GM18499 (cell line): ENCODE results near the gene PI4KA.
"Not testable (repeated sequence)": the region's sequence is repeated elsewhere in the genome, so short reads cannot be mapped to it uniquely, and the experiment has no call there.

ENCODE experiments used
- ATAC-seq: cut with Tn5 transposase; IDR thresholded peaks from one replicate; pipeline ENCODE4 v1.9.1; 2021; ENCODE audit warnings: moderate number of reproducible peaks; ENCODE audit not compliant: insufficient read depth, unreplicated experiment

Gene PI4KA

GRCh38 chr22:20672732-20673131 is 185.9 kb downstream of the PI4KA start:
- ATAC-seq: no peak

GRCh38 chr22:20672082-20672424 is 186.6 kb downstream of the PI4KA start:
- ATAC-seq: no peak

GRCh38 chr22:20671409-20672081 is 187.1 kb downstream of the PI4KA start:
- no peak for ATAC-seq

- not testable (repeated sequence) for ATAC-seq
These were observed 188.0 kb downstream of the PI4KA start for GRCh38 chr22:20670457-20671261.

- ATAC-seq: not testable (repeated sequence)
These were observed 188.7 kb downstream of the PI4KA start for GRCh38 chr22:20669884-20670283.

- not testable (repeated sequence) for ATAC-seq
These were observed 189.1 kb downstream of the PI4KA start for GRCh38 chr22:20669471-20669870.

- ATAC-seq: not testable (repeated sequence)
These were observed 189.8 kb downstream of the PI4KA start for GRCh38 chr22:20668769-20669168.

GRCh38 chr22:20668226-20668625 is 190.4 kb downstream of the PI4KA start:
- not testable (repeated sequence) for ATAC-seq

GRCh38 chr22:20667548-20667947 is 191.1 kb downstream of the PI4KA start:
- ATAC-seq: not testable (repeated sequence)

GRCh38 chr22:20666560-20666959 is 192.1 kb downstream of the PI4KA start:
- no peak for ATAC-seq

- ATAC-seq: no peak
These were observed 194.0 kb downstream of the PI4KA start for GRCh38 chr22:20664594-20664959.

- ATAC-seq: no peak
These were observed 194.5 kb downstream of the PI4KA start for GRCh38 chr22:20663941-20664593.

- no peak for ATAC-seq
These were observed 195.3 kb downstream of the PI4KA start for GRCh38 chr22:20663137-20663828.

- not testable (repeated sequence) for ATAC-seq
These were observed 196.0 kb downstream of the PI4KA start for GRCh38 chr22:20662524-20663036.

- no peak for ATAC-seq
These were observed 197.1 kb downstream of the PI4KA start for GRCh38 chr22:20661473-20661872.

GRCh38 chr22:20660441-20661054 is 198.1 kb downstream of the PI4KA start:
- no peak for ATAC-seq

GRCh38 chr22:20659920-20660319 is 198.7 kb downstream of the PI4KA start:
- ATAC-seq: no peak

- ATAC-seq: no peak
These were observed 199.4 kb downstream of the PI4KA start for GRCh38 chr22:20659258-20659657.

GRCh38 chr22:20658433-20659222 is 200.0 kb downstream of the PI4KA start:
- ATAC-seq: no peak
